Epithelial cell of proximal tubule (primary cell): ENCODE results near the gene CHI3L1. TPM values are rescaled to one million over a fixed set of nuclear protein-coding genes. Genes with fewer than 3 reads are reported as not detected.
"Not testable (repeated sequence)": the region's sequence is repeated elsewhere in the genome, so short reads cannot be mapped to it uniquely, and the experiment has no call there.

Experiments
- DNase-seq: peaks from one replicate; pipeline ENCODE4 v3.0.0-alpha.2; 2011; ENCODE audit warnings: low read depth
- H3K4me3 ChIP-seq: 2 replicates; pipeline ENCODE4 v1.5.1; 2011; ENCODE audit warnings: low read depth, mild to moderate bottlenecking, low read length
- total RNA-seq: library from RNA; depleted of rRNA; stranded (reverse); fragments of >200 nt; gene quantifications from 2 replicates; pipeline ENCODE4 v1.2.3, GENCODE V29; 2015
- TF ChIP-seq, protein P1 (sequence below): conservative IDR thresholded peaks from 2 replicates; pipeline ENCODE4 v1.5.1; 2012; ENCODE audit warnings: low read depth, mild to moderate bottlenecking, low read length

The CHI3L1 gene
- 0.86 TPM in 1 of 2 replicates, not detected in the other for total RNA-seq

DNA sequence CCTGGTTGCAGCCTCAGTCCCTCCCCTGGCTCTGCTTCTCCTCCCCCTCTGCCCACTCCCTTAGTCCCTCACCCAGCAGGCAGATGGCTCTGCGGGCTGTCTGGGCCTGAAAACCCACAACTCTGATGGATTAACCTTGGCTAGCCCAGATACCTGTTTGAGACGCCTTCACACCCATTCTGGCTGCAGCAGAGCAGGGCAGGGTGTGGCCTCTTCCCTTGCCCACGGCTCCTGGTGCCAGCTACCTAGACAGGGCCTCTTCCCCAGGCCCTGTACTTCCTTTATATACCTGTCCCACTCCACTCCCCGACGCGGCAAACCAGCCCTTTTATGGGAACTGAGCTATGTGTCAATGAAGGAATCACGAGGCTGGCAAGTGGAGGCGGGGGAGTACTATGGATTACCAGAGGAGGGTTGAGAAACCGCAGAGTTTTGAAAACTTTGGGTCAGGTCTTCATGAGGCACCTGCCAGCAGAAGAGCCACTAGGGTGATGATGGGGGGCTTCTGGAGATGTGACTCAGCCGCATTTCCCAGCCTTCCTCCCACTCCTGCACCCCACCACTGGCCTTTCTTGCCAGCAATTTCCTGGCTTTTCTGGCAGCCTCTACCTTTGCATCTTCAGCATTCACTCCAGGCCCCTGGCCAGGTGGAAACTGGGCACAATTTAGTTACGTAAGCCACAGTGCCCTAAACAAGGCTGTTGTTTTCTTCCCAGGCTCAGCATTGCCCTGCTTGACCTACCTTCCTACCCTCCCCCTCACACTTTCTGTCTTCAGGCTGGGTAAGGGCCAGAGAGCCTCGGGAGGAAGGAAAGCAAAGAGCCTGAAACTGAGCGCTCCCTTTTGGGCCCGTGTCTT is at the start of gene CHI3L1:
Gene CHI3L1 (minus strand): TSS at position 259 of the 858 bp plus-strand sequence. CDS start 81 bp downstream, at position 178.
- TF ChIP-seq, protein P1, sequence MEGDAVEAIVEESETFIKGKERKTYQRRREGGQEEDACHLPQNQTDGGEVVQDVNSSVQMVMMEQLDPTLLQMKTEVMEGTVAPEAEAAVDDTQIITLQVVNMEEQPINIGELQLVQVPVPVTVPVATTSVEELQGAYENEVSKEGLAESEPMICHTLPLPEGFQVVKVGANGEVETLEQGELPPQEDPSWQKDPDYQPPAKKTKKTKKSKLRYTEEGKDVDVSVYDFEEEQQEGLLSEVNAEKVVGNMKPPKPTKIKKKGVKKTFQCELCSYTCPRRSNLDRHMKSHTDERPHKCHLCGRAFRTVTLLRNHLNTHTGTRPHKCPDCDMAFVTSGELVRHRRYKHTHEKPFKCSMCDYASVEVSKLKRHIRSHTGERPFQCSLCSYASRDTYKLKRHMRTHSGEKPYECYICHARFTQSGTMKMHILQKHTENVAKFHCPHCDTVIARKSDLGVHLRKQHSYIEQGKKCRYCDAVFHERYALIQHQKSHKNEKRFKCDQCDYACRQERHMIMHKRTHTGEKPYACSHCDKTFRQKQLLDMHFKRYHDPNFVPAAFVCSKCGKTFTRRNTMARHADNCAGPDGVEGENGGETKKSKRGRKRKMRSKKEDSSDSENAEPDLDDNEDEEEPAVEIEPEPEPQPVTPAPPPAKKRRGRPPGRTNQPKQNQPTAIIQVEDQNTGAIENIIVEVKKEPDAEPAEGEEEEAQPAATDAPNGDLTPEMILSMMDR, result no peak
- no peak for DNase-seq
- H3K4me3 ChIP-seq, result no peak within 1 kb of the TSS

GRCh38 chr1:203234901-203235300 is 48.4 kb upstream of the CHI3L1 start:
- DNase-seq, H3K4me3 ChIP-seq: not testable (repeated sequence)

DNA sequence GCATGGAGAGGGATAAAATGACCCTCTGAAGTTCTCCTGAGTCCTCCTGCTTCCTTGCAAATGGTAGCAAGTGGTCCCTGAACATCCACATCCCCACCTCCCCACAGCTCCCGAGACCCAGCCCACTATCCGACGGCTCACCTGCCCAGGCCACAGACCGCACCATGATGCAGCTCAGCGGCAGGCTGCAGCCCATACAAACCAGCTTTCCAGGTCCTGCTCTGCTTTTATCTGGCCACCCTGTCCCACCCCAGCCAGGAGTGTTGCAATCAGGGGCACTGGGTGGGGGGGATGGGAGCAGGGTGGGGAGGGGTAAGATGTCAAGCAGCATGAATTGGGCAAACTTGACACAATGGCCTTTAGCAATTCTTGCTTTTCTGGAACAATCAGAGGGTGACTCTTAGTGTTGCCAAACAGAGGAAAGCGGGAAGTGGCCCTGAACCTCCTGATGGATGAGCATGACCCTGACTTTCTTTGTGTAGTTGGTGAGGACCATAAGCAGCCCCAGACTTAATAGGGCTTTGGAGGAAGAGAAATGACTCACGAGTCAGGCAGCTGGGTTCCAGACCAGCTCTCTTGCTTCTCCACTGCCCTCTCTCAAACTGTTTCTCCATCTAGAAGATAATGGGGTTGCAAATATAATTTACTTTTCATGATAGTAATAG is 43.1 kb upstream of the CHI3L1 start, which contains the start of gene CHIT1:
Gene CHIT1 (minus strand): TSS at position 203 of the 665 bp plus-strand sequence. CDS start 37 bp downstream, at position 166.
- TF ChIP-seq, protein P1, result no peak
- no peak within 1 kb of the TSS for H3K4me3 ChIP-seq

DNA sequence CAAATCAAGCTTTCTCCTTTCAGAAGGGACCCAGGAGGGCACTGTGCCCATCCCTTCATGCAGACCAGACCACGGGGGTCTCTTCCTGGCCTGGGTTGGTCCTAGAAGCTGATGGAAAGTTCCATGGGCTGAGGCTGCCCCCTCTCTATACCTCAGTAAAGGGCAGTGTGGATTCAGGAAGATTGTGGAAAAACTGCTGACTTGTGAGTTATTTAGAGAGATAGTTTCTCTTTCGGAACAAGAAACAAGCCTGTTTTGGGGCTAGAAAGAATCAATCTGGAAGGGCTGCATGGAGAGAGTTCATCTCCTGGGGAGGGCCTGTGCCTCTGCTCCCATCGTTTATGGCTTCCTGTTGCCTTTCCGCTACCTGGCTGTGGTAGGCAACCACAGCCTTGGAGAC is 42.2 kb upstream of the CHI3L1 start:
- TF ChIP-seq, protein P1, result no peak
- no peak for DNase-seq
- H3K4me3 ChIP-seq, result no peak overlapping the region

More for the DNA sequence above, 43.1 kb upstream of the CHI3L1 start, which contains the start of gene CHIT1:
- no peak for DNase-seq

DNA sequence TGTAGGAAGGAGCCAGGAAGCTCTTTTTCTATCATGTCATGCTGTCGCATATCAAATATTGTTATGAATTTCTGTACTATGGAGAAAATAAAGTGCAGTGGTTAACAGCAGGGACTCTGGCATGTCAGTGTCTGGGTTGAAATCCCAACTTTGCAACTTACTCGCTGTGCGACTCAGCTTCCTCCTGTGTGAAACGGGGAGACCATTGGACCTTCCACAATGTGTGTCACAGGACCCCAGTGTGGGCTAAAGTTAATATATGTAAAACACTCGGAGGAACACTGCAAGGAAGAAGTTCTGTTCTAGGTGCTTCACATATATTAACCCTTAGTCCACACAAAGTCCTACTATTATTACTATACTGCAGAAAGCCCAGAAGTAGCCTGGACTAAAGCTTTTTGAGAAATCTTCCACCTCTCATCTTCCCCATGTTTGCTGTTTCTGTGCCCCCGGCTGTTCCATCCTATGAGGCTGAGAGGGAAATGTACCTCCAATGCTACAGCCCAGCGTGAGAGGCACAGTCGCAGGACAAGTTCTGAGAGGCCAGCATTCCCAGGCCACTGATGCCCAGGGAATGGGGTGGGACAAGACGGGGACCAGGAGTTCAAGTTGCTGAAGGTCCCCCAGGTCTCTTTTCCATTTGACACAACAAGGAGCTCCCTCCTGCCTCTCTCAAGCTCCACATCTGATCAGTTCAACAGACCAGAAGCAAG is 41.0 kb upstream of the CHI3L1 start:
- TF ChIP-seq, protein P1, result no peak
- DNase-seq, result no peak
- no peak overlapping the region for H3K4me3 ChIP-seq

DNA sequence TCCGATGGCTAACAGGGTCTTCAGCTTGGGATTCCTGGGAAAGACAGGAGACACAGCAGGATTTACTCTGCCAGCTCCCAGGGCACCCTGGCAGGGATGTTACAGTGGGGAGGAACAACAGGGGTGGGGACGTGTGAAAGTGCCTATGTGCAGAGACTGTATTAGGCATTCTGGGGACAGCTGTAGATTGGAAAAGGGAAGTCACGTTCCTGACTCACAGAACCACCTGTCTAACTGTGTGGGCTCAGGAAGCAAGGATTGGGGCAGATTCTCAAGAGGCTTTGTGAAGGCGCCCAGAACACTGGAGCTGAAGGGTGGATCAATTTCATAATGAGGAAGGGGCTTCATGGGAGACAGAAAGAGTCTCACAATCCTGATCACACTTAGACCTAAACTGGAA is 38.6 kb upstream of the CHI3L1 start:
- TF ChIP-seq, protein P1, result no peak
- H3K4me3 ChIP-seq, result no peak overlapping the region
- DNase-seq, result no peak
